Activated T-cell treated with anti-CD3 and anti-CD28 coated beads for 24 hours (primary cell): Measurements from ENCODE around the gene TMEM63B.

ENCODE experiments used
- DNase-seq: peaks from one replicate; pipeline ENCODE4 v3.0.0-alpha.2; 2020; ENCODE audit warnings: low read depth

TMEM63B gene

GRCh38 chr6:44117397-44118128 is 9.8 kb upstream of the TMEM63B start:
- no peak for DNase-seq

GRCh38 chr6:44119704-44120262 is 7.6 kb upstream of the TMEM63B start:
- DNase-seq: no peak

GRCh38 chr6:44120692-44121443 is 6.5 kb upstream of the TMEM63B start:
- no peak for DNase-seq

- no peak for DNase-seq
Observed at GRCh38 chr6:44122801-44123200, 4.6 kb upstream of the TMEM63B start.

GRCh38 chr6:44123544-44123943 is 3.8 kb upstream of the TMEM63B start:
- DNase-seq: no peak

- peak; percentile 75 for DNase-seq
Observed at GRCh38 chr6:44126320-44127149, 819 bp upstream of the TMEM63B start.

GRCh38 chr6:44128020-44128917 is 915 bp downstream of the TMEM63B start:
- DNase-seq: no peak

GRCh38 chr6:44129841-44130322 is 2.5 kb downstream of the TMEM63B start:
- DNase-seq: no peak

- DNase-seq: no peak
Observed at GRCh38 chr6:44131892-44132291, 4.5 kb downstream of the TMEM63B start.

- no peak for DNase-seq
Observed at GRCh38 chr6:44132476-44132875, 5.1 kb downstream of the TMEM63B start.

- no peak for DNase-seq
Observed at GRCh38 chr6:44133003-44133931, 5.9 kb downstream of the TMEM63B start.

- no peak for DNase-seq
Observed at GRCh38 chr6:44133981-44134711, 6.8 kb downstream of the TMEM63B start.

- DNase-seq: no peak
Observed at GRCh38 chr6:44135173-44135758, 7.9 kb downstream of the TMEM63B start.

- DNase-seq: no peak
Observed at GRCh38 chr6:44135875-44136274, 8.5 kb downstream of the TMEM63B start.

- no peak for DNase-seq
Observed at GRCh38 chr6:44138717-44139350, 11.5 kb downstream of the TMEM63B start.

- no peak for DNase-seq
Observed at GRCh38 chr6:44139351-44139743, 12.0 kb downstream of the TMEM63B start.

- DNase-seq: no peak
Observed at GRCh38 chr6:44142835-44143234, 15.5 kb downstream of the TMEM63B start.

- no peak for DNase-seq
Observed at GRCh38 chr6:44143731-44144130, 16.4 kb downstream of the TMEM63B start.
